Measurements from ENCODE around the gene LRRC10B.

The LRRC10B gene

DNA sequence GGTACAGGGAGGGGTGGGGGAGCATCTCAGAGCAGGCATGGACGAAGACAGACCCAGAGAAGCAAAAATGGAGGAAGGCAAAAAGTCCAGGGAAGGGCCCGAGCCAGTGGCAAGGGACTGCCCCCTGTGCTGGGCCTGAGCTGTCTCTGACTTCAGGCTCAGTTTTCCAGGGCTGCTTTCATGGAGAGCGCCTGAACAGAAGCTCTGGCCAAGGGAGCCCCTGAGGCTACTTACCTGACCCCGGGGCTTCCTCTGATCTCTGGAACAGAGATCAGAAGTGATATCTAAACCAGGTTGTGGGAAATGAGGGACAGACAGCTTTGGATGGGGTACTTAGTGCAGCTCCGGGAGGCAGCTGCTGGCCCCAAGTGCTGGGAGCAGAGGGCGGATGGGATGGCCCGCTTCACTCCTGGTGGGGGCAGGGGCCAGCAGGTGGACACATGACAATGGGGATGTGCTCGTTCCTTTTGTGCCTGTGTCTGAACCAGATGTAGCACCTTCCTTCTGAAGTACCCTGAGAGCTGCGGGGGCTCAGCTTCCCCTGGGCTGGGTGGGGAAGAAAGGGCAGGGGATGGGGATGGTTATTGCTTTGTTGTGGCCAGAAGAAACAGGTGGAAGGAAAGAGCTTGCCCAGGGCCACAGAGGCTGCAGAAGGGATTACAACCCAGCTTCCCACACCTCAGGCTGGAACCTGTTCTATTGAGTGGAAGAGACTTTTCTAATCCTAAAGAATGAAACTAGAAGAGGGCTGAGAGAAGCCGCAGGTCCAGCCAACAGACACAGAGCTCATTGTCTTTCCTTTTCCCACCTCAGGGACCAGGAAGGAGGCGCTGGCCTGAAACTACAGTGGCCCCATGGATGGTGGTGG, 5.7 kb downstream of the LRRC10B start:
- no peaks in the 10 kb centered on the region for H3K9me3 ChIP-seq (ENCODE audit: control insufficient read depth, low read length)
- H3K4me3 ChIP-seq (ENCODE audit: low read depth, low read length), result no peak overlapping the region
- no peaks in the 10 kb centered on the region for H3K36me3 ChIP-seq (ENCODE audit: control insufficient read depth, insufficient read depth, low read length)
- H3K79me2 ChIP-seq, result no peaks in the 10 kb centered on the region
- no peak overlapping the region for H3K27ac ChIP-seq
- H3K27me3 ChIP-seq (ENCODE audit: control insufficient read depth, insufficient read depth, low read length), result no peaks in the 10 kb centered on the region
- H2AFZ ChIP-seq, result no peak overlapping the region
- H3K9ac ChIP-seq, result no peak overlapping the region
- no peak for TF ChIP-seq CTCF (IDR thresholded peaks at IDR 0.05)
- no peak overlapping the region for H3K4me2 ChIP-seq (ENCODE audit: low read length)
- peaks cover 25% of the 10 kb centered on the region for H3K4me1 ChIP-seq

- no peak overlapping the region for H3K27ac ChIP-seq
- no peaks in the 10 kb centered on the region for H3K27me3 ChIP-seq (ENCODE audit: control insufficient read depth, insufficient read depth, low read length)
- no peak overlapping the region for H3K4me2 ChIP-seq (ENCODE audit: low read length)
- no peak overlapping the region for H3K4me3 ChIP-seq (ENCODE audit: low read depth, low read length)
- no peak overlapping the region for H3K9ac ChIP-seq
- H2AFZ ChIP-seq, result no peak overlapping the region
- no peaks in the 10 kb centered on the region for H3K79me2 ChIP-seq
- H3K9me3 ChIP-seq (ENCODE audit: control insufficient read depth, low read length), result no peaks in the 10 kb centered on the region
- H3K36me3 ChIP-seq (ENCODE audit: control insufficient read depth, insufficient read depth, low read length), result no peaks in the 10 kb centered on the region
- peaks cover 18% of the 10 kb centered on the region for H3K4me1 ChIP-seq
- no peak for TF ChIP-seq CTCF (IDR thresholded peaks at IDR 0.05)
Measured at GRCh38 chr11:61515686-61516085, 7.1 kb downstream of the LRRC10B start.

DNA sequence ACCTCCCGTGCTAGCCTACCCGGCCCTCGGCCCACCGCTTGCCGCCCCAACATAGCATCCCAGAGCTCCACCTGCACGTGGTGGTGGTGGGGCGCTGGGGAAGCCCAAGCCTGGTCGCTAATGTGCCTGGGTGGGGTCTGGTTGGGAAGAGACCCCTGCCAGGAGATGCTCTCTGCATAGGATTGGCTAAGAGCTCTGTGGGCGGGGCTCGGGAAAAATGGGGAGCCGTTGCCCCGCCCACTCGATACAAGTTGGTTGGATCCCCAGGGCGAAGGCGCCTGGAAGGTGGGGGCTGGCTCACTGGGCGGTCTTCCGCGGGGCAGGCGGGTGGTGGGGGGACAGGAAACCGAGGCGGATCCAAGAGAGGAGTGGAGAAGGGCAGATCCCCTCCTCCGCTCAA, 7.6 kb downstream of the LRRC10B start:
- Histone ChIP-seq H3K27me3 (ENCODE audit: control insufficient read depth, insufficient read depth, low read length) (no peaks in the 10 kb centered on the region), H3K4me1 (peaks cover 15% of the 10 kb centered on the region), H3K4me3 (ENCODE audit: low read depth, low read length) (no peak overlapping the region), H3K79me2 (no peaks in the 10 kb centered on the region), H3K9ac (no peak overlapping the region), H3K36me3 (ENCODE audit: control insufficient read depth, insufficient read depth, low read length) (no peaks in the 10 kb centered on the region), H3K4me2 (ENCODE audit: low read length) (no peak overlapping the region), H3K9me3 (ENCODE audit: control insufficient read depth, low read length) (no peaks in the 10 kb centered on the region), H2AFZ (peak overlapping the region; percentile 70), H3K27ac (no peak overlapping the region)
- TF ChIP-seq CTCF (IDR thresholded peaks at IDR 0.05), result no peak

GRCh38 chr11:61516675-61517572, 8.4 kb downstream of the LRRC10B start:
- Histone ChIP-seq H2AFZ (peak overlapping the region; percentile 70), H3K4me1 (peaks cover 10% of the 10 kb centered on the region), H3K27ac (no peak overlapping the region), H3K27me3 (ENCODE audit: control insufficient read depth, insufficient read depth, low read length) (no peaks in the 10 kb centered on the region), H3K9me3 (ENCODE audit: control insufficient read depth, low read length) (no peaks in the 10 kb centered on the region), H3K4me3 (ENCODE audit: low read depth, low read length) (no peak overlapping the region), H3K9ac (no peak overlapping the region), H3K79me2 (no peaks in the 10 kb centered on the region), H3K36me3 (ENCODE audit: control insufficient read depth, insufficient read depth, low read length) (no peaks in the 10 kb centered on the region), H3K4me2 (ENCODE audit: low read length) (peak overlapping the region; percentile 51)
- peak; percentile 93 for TF ChIP-seq CTCF (IDR thresholded peaks at IDR 0.05)

All from parathyroid adenoma (tissue), 2 donors.